KMS-11 (cell line): ENCODE measurements around the gene MYO1A.
A peak's percentile ranks its signal among the peaks of the same experiment; 100 is the strongest.

Experiments used
- H2AFZ ChIP-seq: fragments of 200-600 bp; sonication (generic); 2 replicates; pipeline ENCODE4 v1.6.1; 2016; ENCODE audit warnings: antibody characterized with exemption, mixed run types, low read depth
- H3K27ac ChIP-seq: fragments of 200-600 bp; sonication (generic); 2 replicates; pipeline ENCODE4 v1.6.1; 2016; ENCODE audit warnings: mild to moderate bottlenecking, mixed run types
- H3K27me3 ChIP-seq: fragments of 200-600 bp; sonication (generic); 2 replicates; pipeline ENCODE4 v1.6.1; 2017; ENCODE audit warnings: mild to moderate bottlenecking, low read depth, mixed run types, moderate library complexity; ENCODE audit not compliant: insufficient read depth
- H3K36me3 ChIP-seq: fragments of 200-600 bp; sonication (generic); 2 replicates; pipeline ENCODE4 v1.6.1; 2017; ENCODE audit warnings: mild to moderate bottlenecking, mixed run types; ENCODE audit not compliant: insufficient read depth
- H3K4me1 ChIP-seq: fragments of 200-600 bp; sonication (generic); 2 replicates; pipeline ENCODE4 v1.6.1; 2016; ENCODE audit warnings: mild to moderate bottlenecking, low read depth, mixed run types; ENCODE audit not compliant: poor library complexity, severe bottlenecking
- H3K4me2 ChIP-seq: fragments of 200-600 bp; sonication (generic); 2 replicates; pipeline ENCODE4 v1.7.0; 2016; ENCODE audit warnings: mild to moderate bottlenecking, mixed run types
- H3K4me3 ChIP-seq: fragments of 200-600 bp; sonication (generic); IDR thresholded peaks from 2 replicates; pipeline ENCODE4 v1.6.1; 2017; ENCODE audit warnings: low read depth, low read length, mixed read lengths; ENCODE audit not compliant: insufficient read depth
- H3K79me2 ChIP-seq: fragments of 200-600 bp; sonication (generic); 2 replicates; pipeline ENCODE4 v1.6.1; 2016; ENCODE audit warnings: low read depth, mixed run types; ENCODE audit not compliant: insufficient read depth
- H3K9ac ChIP-seq: fragments of 200-600 bp; sonication (generic); 2 replicates; pipeline ENCODE4 v1.6.1; 2016; ENCODE audit warnings: mild to moderate bottlenecking, mixed run types
- H4K20me1 ChIP-seq: fragments of 200-600 bp; sonication (generic); 2 replicates; pipeline ENCODE4 v1.6.1; 2016; ENCODE audit warnings: mild to moderate bottlenecking, mixed run types; ENCODE audit not compliant: insufficient read depth
- TF ChIP-seq, protein P1 (sequence below): fragments of 200-600 bp; sonication (generic); conservative IDR thresholded peaks from 2 replicates; pipeline ENCODE4 v1.6.1; 2017; ENCODE audit warnings: low read depth, mild to moderate bottlenecking, antibody characterized with exemption, low read length, moderate library complexity, mixed read lengths

The MYO1A gene

DNA sequence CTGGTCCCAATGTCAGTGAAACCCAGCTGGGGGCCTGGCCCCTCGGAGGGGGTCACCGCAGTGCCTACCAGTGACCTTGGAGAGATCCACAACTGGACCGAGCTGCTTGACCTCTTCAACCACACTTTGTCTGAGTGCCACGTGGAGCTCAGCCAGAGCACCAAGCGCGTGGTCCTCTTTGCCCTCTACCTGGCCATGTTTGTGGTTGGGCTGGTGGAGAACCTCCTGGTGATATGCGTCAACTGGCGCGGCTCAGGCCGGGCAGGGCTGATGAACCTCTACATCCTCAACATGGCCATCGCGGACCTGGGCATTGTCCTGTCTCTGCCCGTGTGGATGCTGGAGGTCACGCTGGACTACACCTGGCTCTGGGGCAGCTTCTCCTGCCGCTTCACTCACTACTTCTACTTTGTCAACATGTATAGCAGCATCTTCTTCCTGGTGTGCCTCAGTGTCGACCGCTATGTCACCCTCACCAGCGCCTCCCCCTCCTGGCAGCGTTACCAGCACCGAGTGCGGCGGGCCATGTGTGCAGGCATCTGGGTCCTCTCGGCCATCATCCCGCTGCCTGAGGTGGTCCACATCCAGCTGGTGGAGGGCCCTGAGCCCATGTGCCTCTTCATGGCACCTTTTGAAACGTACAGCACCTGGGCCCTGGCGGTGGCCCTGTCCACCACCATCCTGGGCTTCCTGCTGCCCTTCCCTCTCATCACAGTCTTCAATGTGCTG is 54.6 kb downstream of the MYO1A start:
- TF ChIP-seq, protein P1, sequence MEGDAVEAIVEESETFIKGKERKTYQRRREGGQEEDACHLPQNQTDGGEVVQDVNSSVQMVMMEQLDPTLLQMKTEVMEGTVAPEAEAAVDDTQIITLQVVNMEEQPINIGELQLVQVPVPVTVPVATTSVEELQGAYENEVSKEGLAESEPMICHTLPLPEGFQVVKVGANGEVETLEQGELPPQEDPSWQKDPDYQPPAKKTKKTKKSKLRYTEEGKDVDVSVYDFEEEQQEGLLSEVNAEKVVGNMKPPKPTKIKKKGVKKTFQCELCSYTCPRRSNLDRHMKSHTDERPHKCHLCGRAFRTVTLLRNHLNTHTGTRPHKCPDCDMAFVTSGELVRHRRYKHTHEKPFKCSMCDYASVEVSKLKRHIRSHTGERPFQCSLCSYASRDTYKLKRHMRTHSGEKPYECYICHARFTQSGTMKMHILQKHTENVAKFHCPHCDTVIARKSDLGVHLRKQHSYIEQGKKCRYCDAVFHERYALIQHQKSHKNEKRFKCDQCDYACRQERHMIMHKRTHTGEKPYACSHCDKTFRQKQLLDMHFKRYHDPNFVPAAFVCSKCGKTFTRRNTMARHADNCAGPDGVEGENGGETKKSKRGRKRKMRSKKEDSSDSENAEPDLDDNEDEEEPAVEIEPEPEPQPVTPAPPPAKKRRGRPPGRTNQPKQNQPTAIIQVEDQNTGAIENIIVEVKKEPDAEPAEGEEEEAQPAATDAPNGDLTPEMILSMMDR: no peak
- H3K27me3 ChIP-seq: no peaks in the 10 kb centered on the region
- H3K36me3 ChIP-seq: no peaks in the 10 kb centered on the region
- H3K27ac ChIP-seq: no peak overlapping the region
- H3K4me2 ChIP-seq: no peak overlapping the region
- H2AFZ ChIP-seq: no peak overlapping the region
- peaks cover 15% of the 10 kb centered on the region; the same call in 1 of the 2 replicates for H3K79me2 ChIP-seq
- H3K9ac ChIP-seq: no peak overlapping the region
- no peaks in the 10 kb centered on the region for H4K20me1 ChIP-seq
- H3K4me1 ChIP-seq: peaks cover 41% of the 10 kb centered on the region
- H3K4me3 ChIP-seq: no peak overlapping the region

DNA sequence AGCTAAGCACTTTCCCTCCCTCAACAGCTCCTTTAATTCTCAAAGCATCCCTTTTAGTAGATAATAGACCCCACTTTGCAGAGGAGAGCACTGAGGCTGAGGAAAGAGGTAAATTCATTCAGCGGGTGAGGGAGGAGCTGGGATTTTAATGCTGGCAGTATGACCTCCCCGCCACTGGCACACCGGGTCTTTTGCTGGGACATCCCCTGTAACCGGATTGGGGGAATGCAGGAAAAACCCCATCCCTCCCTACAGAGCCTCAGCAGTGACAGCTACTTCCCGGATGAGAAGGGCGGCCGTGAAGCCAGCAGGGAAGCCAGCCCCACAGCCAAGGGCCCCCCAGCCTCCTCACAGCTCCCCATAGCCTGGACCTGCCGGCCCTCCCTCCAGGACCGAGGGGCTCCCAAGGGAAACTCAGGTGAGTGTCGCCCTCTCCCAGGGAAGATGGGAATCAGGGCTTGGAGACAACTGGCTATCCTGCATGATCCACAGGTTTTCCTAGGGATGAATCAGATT is 55.6 kb downstream of the MYO1A start:
- Histone ChIP-seq H3K27me3 (no peaks in the 10 kb centered on the region), H3K79me2 (0 out of 2 replicates have a peak, but pooled peaks cover 8% of the 10 kb centered on the region), H3K27ac (no peak overlapping the region), H3K4me2 (no peak overlapping the region), H4K20me1 (no peaks in the 10 kb centered on the region), H3K9ac (no peak overlapping the region), H2AFZ (no peak overlapping the region), H3K4me1 (peaks cover 31% of the 10 kb centered on the region), H3K36me3 (no peaks in the 10 kb centered on the region), H3K4me3 (no peak overlapping the region)
- TF ChIP-seq, protein P1: no peak

- Histone ChIP-seq H3K4me2 (no peak overlapping the region), H3K4me1 (peaks cover 22% of the 10 kb centered on the region), H3K4me3 (no peak overlapping the region), H2AFZ (no peak overlapping the region), H3K79me2 (0 out of 2 replicates have a peak, but pooled peaks cover 4% of the 10 kb centered on the region), H3K36me3 (no peaks in the 10 kb centered on the region), H3K27me3 (no peaks in the 10 kb centered on the region), H4K20me1 (no peaks in the 10 kb centered on the region), H3K9ac (no peak overlapping the region), H3K27ac (no peak overlapping the region)
- TF ChIP-seq, protein P1: no peak
These were observed 56.6 kb downstream of the MYO1A start for GRCh38 chr12:56993346-56993745.

GRCh38 chr12:56991319-56992246 is 58.3 kb downstream of the MYO1A start:
- TF ChIP-seq, protein P1: no peak
- H3K27me3 ChIP-seq: no peaks in the 10 kb centered on the region

More at GRCh38 chr12:56991319-56992246, 58.3 kb downstream of the MYO1A start:
- Histone ChIP-seq H3K4me1 (peaks cover 22% of the 10 kb centered on the region), H3K36me3 (no peaks in the 10 kb centered on the region), H2AFZ (peak overlapping the region; percentile 20; the same call in 1 of the 2 replicates), H3K27ac (peak overlapping the region; percentile 1; the same call in 1 of the 2 replicates), H3K4me3 (no peak overlapping the region), H3K9ac (no peak overlapping the region; the same call in 1 of the 2 replicates), H4K20me1 (no peaks in the 10 kb centered on the region), H3K4me2 (peak overlapping the region; percentile 24), H3K79me2 (no peaks in the 10 kb centered on the region)
